A549 treated with Hydrocortisone at 1 μM for 4 hours (cell line): ENCODE results near the gene KNL1. TPM values are rescaled to one million over a fixed set of nuclear protein-coding genes. Genes with fewer than 3 reads are reported as not detected.

ENCODE experiments used
- total RNA-seq: library from RNA; stranded (reverse); fragments of 200-300 nt; extraction: Qiagen RNA extraction; gene quantifications from 5 replicates; pipeline ENCODE4 v1.2.3, GENCODE V29; 2022

Gene KNL1
- total RNA-seq: 5.0 to 9.8 TPM (median 6.4 TPM) in 5 replicates

GRCh38 chr15:40593588-40594428, at the start of gene KNL1:
Gene KNL1 (plus strand): TSS chr15:40594249. CDS start chr15:40602932, 8,683 bp downstream.

GRCh38 chr15:40564591-40565332, 29.3 kb upstream of the KNL1 start, which contains the start of gene CCDC32:
Gene CCDC32 (minus strand): TSS chr15:40565042. CDS start chr15:40563015, 2,027 bp downstream.

GRCh38 chr15:40569129-40569953, 24.7 kb upstream of the KNL1 start, which contains the start of gene RPUSD2:
Gene RPUSD2 (plus strand): TSS chr15:40569299. CDS start chr15:40569338, 39 bp downstream.

GRCh38 chr15:40694688-40695468, 100.8 kb downstream of the KNL1 start, which contains the start of gene RAD51:
Gene RAD51 (plus strand): TSS chr15:40695174. CDS start chr15:40698759, 3,585 bp downstream.

Other genes with a start within 250 kb of the KNL1 start
- gene PHGR1, start 243.2 kb upstream of the KNL1 start, total RNA-seq: not detected in 5 replicates
- 1.1 to 2.2 TPM (median 1.9 TPM) in 5 replicates for gene DISP2, start 236.0 kb upstream of the KNL1 start, total RNA-seq
- 43.1 to 54.3 TPM (median 48.9 TPM) in 5 replicates for gene KNSTRN, start 211.5 kb upstream of the KNL1 start, total RNA-seq
- 12.3 to 14.0 TPM (median 12.8 TPM) in 5 replicates for gene IVD, start 188.5 kb upstream of the KNL1 start, total RNA-seq
- 11.0 to 12.9 TPM (median 11.7 TPM) in 5 replicates for gene BAHD1, start 153.3 kb upstream of the KNL1 start, total RNA-seq
- 15.6 to 20.6 TPM (median 19.3 TPM) in 5 replicates for gene CHST14, start 123.3 kb upstream of the KNL1 start, total RNA-seq
- 13.0 to 21.9 TPM (median 14.0 TPM) in 5 replicates for gene CCDC32, start 29.2 kb upstream of the KNL1 start, total RNA-seq
- 12.1 to 15.4 TPM (median 14.7 TPM) in 5 replicates for gene RPUSD2, start 24.9 kb upstream of the KNL1 start, total RNA-seq
- gene RAD51, start 100.9 kb downstream of the KNL1 start, total RNA-seq: 17.6 to 20.1 TPM (median 18.0 TPM) in 5 replicates
- 21.4 to 26.1 TPM (median 22.6 TPM) in 5 replicates for gene RMDN3, start 161.0 kb downstream of the KNL1 start, total RNA-seq
- 6.3 to 8.6 TPM (median 7.9 TPM) in 5 replicates for gene GCHFR, start 169.8 kb downstream of the KNL1 start, total RNA-seq
- 0.06 to 0.13 TPM (median 0.10 TPM) in 3 of 5 replicates, not detected in the others for gene C15orf62, start 175.7 kb downstream of the KNL1 start, total RNA-seq
- gene ZFYVE19, start 212.8 kb downstream of the KNL1 start, total RNA-seq: 14.8 to 17.6 TPM (median 17.2 TPM) in 5 replicates
- gene DNAJC17, start 213.2 kb downstream of the KNL1 start, total RNA-seq: 21.2 to 25.9 TPM (median 24.3 TPM) in 5 replicates
- 0.17 to 0.32 TPM in 2 of 5 replicates, not detected in the others for gene PPP1R14D, start 234.5 kb downstream of the KNL1 start, total RNA-seq
- gene SPINT1, start 249.8 kb downstream of the KNL1 start, total RNA-seq: 0.62 to 0.90 TPM (median 0.81 TPM) in 5 replicates